HEK293 (cell line): ENCODE measurements around the gene POC5.

ENCODE experiments used
- CTCF ChIP-seq: fragments of 450-650 bp; formaldehyde crosslinking; IDR thresholded peaks from 2 replicates; pipeline ENCODE4 v1.5.1; 2016; ENCODE audit warnings: missing biosample characterization, missing genetic modification characterization
- KLF10 ChIP-seq: fragments of 450-650 bp; IDR thresholded peaks from 2 replicates; pipeline ENCODE4 v1.5.1; 2018; ENCODE audit warnings: missing biosample characterization, mild to moderate bottlenecking, missing genetic modification characterization
- ZBTB1 ChIP-seq: fragments of 450-650 bp; formaldehyde crosslinking; IDR thresholded peaks from 2 replicates; pipeline ENCODE4 v1.5.1; 2016; ENCODE audit warnings: missing biosample characterization, missing genetic modification characterization
- ZEB2 ChIP-seq: fragments of 450-650 bp; formaldehyde crosslinking; IDR thresholded peaks from 2 replicates; pipeline ENCODE4 v1.5.1; 2016; ENCODE audit warnings: missing biosample characterization, missing genetic modification characterization
- ZNF10 ChIP-seq: fragments of 450-650 bp; formaldehyde crosslinking; IDR thresholded peaks from 2 replicates; pipeline ENCODE4 v1.5.1; 2017; ENCODE audit warnings: missing biosample characterization, missing genetic modification characterization
- ZNF239 ChIP-seq: fragments of 450-650 bp; formaldehyde crosslinking; IDR thresholded peaks from 2 replicates; pipeline ENCODE4 v1.5.1; 2016; ENCODE audit warnings: missing biosample characterization, missing genetic modification characterization
- ZNF398 ChIP-seq: fragments of 450-650 bp; formaldehyde crosslinking; IDR thresholded peaks from 2 replicates; pipeline ENCODE4 v1.5.1; 2017; ENCODE audit warnings: missing biosample characterization, missing genetic modification characterization
- ZNF529 ChIP-seq: fragments of 450-650 bp; formaldehyde crosslinking; IDR thresholded peaks from 2 replicates; pipeline ENCODE4 v1.5.1; 2017; ENCODE audit warnings: missing genetic modification characterization, missing biosample characterization; ENCODE audit not compliant: insufficient replicate concordance
- ZNF555 ChIP-seq: fragments of 450-650 bp; formaldehyde crosslinking; conservative IDR thresholded peaks from 2 replicates; pipeline ENCODE4 v1.5.1; 2017; ENCODE audit warnings: missing biosample characterization, mild to moderate bottlenecking, missing genetic modification characterization, inconsistent platforms
- ZSCAN16 ChIP-seq: fragments of 450-650 bp; formaldehyde crosslinking; IDR thresholded peaks from 2 replicates; pipeline ENCODE4 v1.5.1; 2016; ENCODE audit warnings: missing biosample characterization, missing genetic modification characterization

- TF ChIP-seq CTCF (tag by site-specific recombination) = no peak
- no peak for TF ChIP-seq ZEB2 (tag by site-specific recombination)
- TF ChIP-seq ZNF398 (tag by site-specific recombination) = no peak
- TF ChIP-seq ZBTB1 (tag by site-specific recombination) = no peak
- no peak for TF ChIP-seq ZNF555 (tag by site-specific recombination)
- TF ChIP-seq KLF10 (tag by site-specific recombination) = no peak
- TF ChIP-seq ZNF239 (tag by site-specific recombination) = no peak
- no peak for TF ChIP-seq ZNF529 (tag by site-specific recombination)
- TF ChIP-seq ZSCAN16 (tag by site-specific recombination) = no peak
- no peak for TF ChIP-seq ZNF10
These were observed 56.4 kb downstream of the POC5 start for GRCh38 chr5:75660678-75661465.
